NB4 (cell line): ENCODE data around the gene CCDC68.

Source experiments
- CTCF ChIP-seq: IDR thresholded peaks from one replicate; pipeline ENCODE4 v1.5.1; 2012; ENCODE audit warnings: low read depth, low read length
- MAX ChIP-seq: IDR thresholded peaks from 2 replicates; pipeline ENCODE4 v1.6.1; 2011; ENCODE audit warnings: low read depth, low read length
- POLR2A ChIP-seq: IDR thresholded peaks from 2 replicates; pipeline ENCODE4 v1.6.1; 2011; ENCODE audit warnings: mild to moderate bottlenecking; ENCODE audit not compliant: insufficient read length; ENCODE audit errors: extremely low read depth

- TF ChIP-seq CTCF: no peak
- TF ChIP-seq POLR2A: no peak
- no peak for TF ChIP-seq MAX
Measured at GRCh38 chr18:54947091-54947490, 12.2 kb downstream of the CCDC68 start.
